Stomach smooth muscle (tissue), 2 donors: Measurements from ENCODE around the gene IL33.

ENCODE experiments used
- H3K27ac ChIP-seq: one replicate; pipeline ENCODE4 v1.7.0; 2013; ENCODE audit warnings: mild to moderate bottlenecking, low read length, inconsistent platforms
- H3K27me3 ChIP-seq, 2 donors: one replicate each; pipeline ENCODE4 v1.7.0; 2013; ENCODE audit warnings: low read length in 2 of 2; ENCODE audit not compliant: insufficient read depth in 2 of 2, control insufficient read depth in 1 of 2
- H3K36me3 ChIP-seq, 2 donors: one replicate each; pipeline ENCODE4 v1.7.0; 2013; ENCODE audit warnings: low read length in 2 of 2; ENCODE audit not compliant: control insufficient read depth in 2 of 2, insufficient read depth in 2 of 2
- H3K4me1 ChIP-seq: one replicate; pipeline ENCODE4 v1.7.0; 2013; ENCODE audit warnings: low read length; ENCODE audit not compliant: control insufficient read depth, insufficient read depth
- H3K4me3 ChIP-seq, 2 donors: one replicate each; pipeline ENCODE4 v1.7.0; 2013; ENCODE audit warnings: low read length in 2 of 2
- H3K9ac ChIP-seq, 2 donors: one replicate each; pipeline ENCODE4 v1.7.0; 2013; ENCODE audit warnings: low read length in 2 of 2, mild to moderate bottlenecking in 1 of 2
- H3K9me3 ChIP-seq, 2 donors: one replicate each; pipeline ENCODE4 v1.7.0; 2013; ENCODE audit warnings: low read length in 2 of 2; ENCODE audit not compliant: control insufficient read depth in 2 of 2
- donor health status: healthy.
- donor health status: Pancreatic carcinoma.

IL33 gene

GRCh38 chr9:6188906-6189305, 26.7 kb upstream of the IL33 start:
- Histone ChIP-seq H3K9me3 (no peaks in the 10 kb centered on the region), H3K36me3 (no peaks in the 10 kb centered on the region), H3K27me3 (no peaks in the 10 kb centered on the region), H3K27ac (no peak overlapping the region), H3K4me1 (peaks cover 5% of the 10 kb centered on the region), H3K4me3 (no peak overlapping the region), H3K9ac (no peak overlapping the region)

GRCh38 chr9:6194934-6195333, 20.7 kb upstream of the IL33 start:
- Histone ChIP-seq H3K9ac (no peak overlapping the region), H3K4me1 (no peaks in the 10 kb centered on the region), H3K36me3 (no peaks in the 10 kb centered on the region), H3K27ac (no peak overlapping the region), H3K4me3 (no peak overlapping the region), H3K9me3 (no peaks in the 10 kb centered on the region), H3K27me3 (no peaks in the 10 kb centered on the region)

- no peaks in the 10 kb centered on the region for H3K4me1 ChIP-seq
- no peak overlapping the region for H3K27ac ChIP-seq
- H3K4me3 ChIP-seq, result no peak overlapping the region
- H3K36me3 ChIP-seq, result no peaks in the 10 kb centered on the region
- no peak overlapping the region for H3K9ac ChIP-seq
- H3K9me3 ChIP-seq, result no peaks in the 10 kb centered on the region
- no peaks in the 10 kb centered on the region for H3K27me3 ChIP-seq
Observed at GRCh38 chr9:6195714-6196360, 19.8 kb upstream of the IL33 start.

- H3K27ac ChIP-seq, result no peak overlapping the region
- no peaks in the 10 kb centered on the region for H3K36me3 ChIP-seq
- no peak overlapping the region for H3K4me3 ChIP-seq
- H3K4me1 ChIP-seq, result no peaks in the 10 kb centered on the region
- H3K27me3 ChIP-seq, result no peaks in the 10 kb centered on the region
- H3K9me3 ChIP-seq, result no peaks in the 10 kb centered on the region
- no peak overlapping the region for H3K9ac ChIP-seq
Observed at GRCh38 chr9:6197330-6197729, 18.3 kb upstream of the IL33 start.

- no peak overlapping the region for H3K27ac ChIP-seq
- no peak overlapping the region for H3K4me3 ChIP-seq
- no peaks in the 10 kb centered on the region for H3K27me3 ChIP-seq
- H3K4me1 ChIP-seq, result no peaks in the 10 kb centered on the region
- H3K9me3 ChIP-seq, result no peaks in the 10 kb centered on the region
- no peak overlapping the region for H3K9ac ChIP-seq
- no peaks in the 10 kb centered on the region for H3K36me3 ChIP-seq
Observed at GRCh38 chr9:6198251-6198650, 17.4 kb upstream of the IL33 start.

GRCh38 chr9:6199596-6199995, 16.0 kb upstream of the IL33 start:
- Histone ChIP-seq H3K9ac (no peak overlapping the region), H3K4me3 (no peak overlapping the region), H3K36me3 (no peaks in the 10 kb centered on the region), H3K27me3 (no peaks in the 10 kb centered on the region), H3K4me1 (no peaks in the 10 kb centered on the region), H3K9me3 (no peaks in the 10 kb centered on the region), H3K27ac (no peak overlapping the region)

- Histone ChIP-seq H3K27ac (no peak overlapping the region), H3K4me1 (no peaks in the 10 kb centered on the region)
Observed at GRCh38 chr9:6200761-6201160, 14.8 kb upstream of the IL33 start.

GRCh38 chr9:6209966-6210365, 5.6 kb upstream of the IL33 start:
- Histone ChIP-seq H3K27me3 (no peaks in the 10 kb centered on the region), H3K9ac (no peak overlapping the region), H3K9me3 (peaks cover 0 to 13% of the 10 kb centered on the region in 2 donors), H3K4me1 (no peaks in the 10 kb centered on the region), H3K27ac (no peak overlapping the region), H3K36me3 (no peaks in the 10 kb centered on the region), H3K4me3 (no peak overlapping the region)

More at GRCh38 chr9:6200761-6201160, 14.8 kb upstream of the IL33 start:
- Histone ChIP-seq H3K9ac (no peak overlapping the region), H3K36me3 (no peaks in the 10 kb centered on the region), H3K4me3 (no peak overlapping the region), H3K9me3 (no peaks in the 10 kb centered on the region), H3K27me3 (no peaks in the 10 kb centered on the region)

GRCh38 chr9:6212722-6213375, 2.8 kb upstream of the IL33 start:
- H3K4me3 ChIP-seq, result no peak overlapping the region
- no peak overlapping the region for H3K27ac ChIP-seq
- H3K4me1 ChIP-seq, result peaks cover 3% of the 10 kb centered on the region
- H3K27me3 ChIP-seq, result no peaks in the 10 kb centered on the region
- H3K9me3 ChIP-seq, result peaks cover 0 to 10% of the 10 kb centered on the region in 2 donors
- no peaks in the 10 kb centered on the region for H3K36me3 ChIP-seq
- no peak overlapping the region for H3K9ac ChIP-seq

- Histone ChIP-seq H3K27me3 (no peaks in the 10 kb centered on the region), H3K4me3 (no peak overlapping the region), H3K27ac (no peak overlapping the region), H3K36me3 (no peaks in the 10 kb centered on the region), H3K9ac (no peak overlapping the region), H3K4me1 (peaks cover 3% of the 10 kb centered on the region), H3K9me3 (peaks cover 0 to 6% of the 10 kb centered on the region in 2 donors)
Observed at GRCh38 chr9:6214434-6214833, 1.2 kb upstream of the IL33 start.

- Histone ChIP-seq H3K4me1 (peaks cover 3% of the 10 kb centered on the region), H3K36me3 (no peaks in the 10 kb centered on the region), H3K9ac (no peak overlapping the region), H3K9me3 (peaks cover 0 to 5% of the 10 kb centered on the region in 2 donors), H3K4me3 (no peak overlapping the region), H3K27me3 (no peaks in the 10 kb centered on the region), H3K27ac (no peak overlapping the region)
Observed at GRCh38 chr9:6214903-6215302, 704 bp upstream of the IL33 start.
